H1 (cell line): ENCODE measurements around the gene BCL2L11.

Experiments used
- HDAC6 ChIP-seq: IDR thresholded peaks from one replicate; pipeline ENCODE4 v1.7.1; 2012; ENCODE audit warnings: low read depth, mild to moderate bottlenecking, inconsistent platforms, low read length, moderate library complexity
- MAFK ChIP-seq: IDR thresholded peaks from 2 replicates; pipeline ENCODE4 v1.6.1; 2012; ENCODE audit warnings: low read depth, mild to moderate bottlenecking, improper control_type of control experiment, low read length
- POLR2A ChIP-seq, 2 experiments: IDR thresholded peaks; 1 replicate in 1 of 2; 2 replicates in 1 of 2; pipeline ENCODE4 v1.6.1; 2011; ENCODE audit warnings: low read depth in 2 of 2, low read length in 2 of 2, mild to moderate bottlenecking in 2 of 2; ENCODE audit errors: control extremely low read depth in 1 of 2
- POLR2AphosphoS5 ChIP-seq: IDR thresholded peaks from 2 replicates; pipeline ENCODE4 v1.6.1; 2011; ENCODE audit warnings: low read depth, low read length
- SP1 ChIP-seq: IDR thresholded peaks from 2 replicates; pipeline ENCODE4 v1.6.1; 2011; ENCODE audit warnings: low read depth, low read length
- TBP ChIP-seq: IDR thresholded peaks from 2 replicates; pipeline ENCODE4 v1.6.1; 2011; ENCODE audit warnings: low read depth, low read length, improper control_type of control experiment
- TF ChIP-seq, protein P1 (sequence below), 3 experiments: IDR thresholded peaks; 1 replicate in 2 of 3; 2 replicates in 1 of 3; pipeline versions ENCODE4 v1.5.1 to v1.6.1; 2011; ENCODE audit warnings: low read length in 3 of 3, mild to moderate bottlenecking in 3 of 3, inconsistent platforms in 2 of 3, low read depth in 1 of 3, moderate library complexity in 1 of 3; ENCODE audit not compliant: insufficient read depth in 1 of 3; ENCODE audit errors: control extremely low read depth in 1 of 3

DNA sequence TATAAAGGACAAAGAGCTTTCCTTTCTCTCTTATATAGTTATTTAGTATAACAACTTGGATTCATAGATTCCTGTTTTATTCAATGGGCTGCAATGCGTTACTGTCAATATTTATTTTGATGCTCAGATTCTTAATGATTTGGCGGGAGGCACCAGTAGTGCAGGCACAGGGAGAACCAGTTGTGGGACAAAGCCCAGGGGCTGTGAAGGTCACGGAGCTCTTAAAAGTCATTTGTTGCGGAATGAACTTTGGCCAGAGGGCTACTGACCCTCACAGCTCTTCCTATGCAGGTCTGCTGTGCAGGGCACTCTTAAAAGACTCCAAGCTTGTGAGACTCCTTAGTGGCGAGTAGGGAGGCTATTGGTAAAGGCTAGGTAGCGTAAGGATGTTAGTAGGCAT is 34.0 kb downstream of the BCL2L11 start:
- no peak for TF ChIP-seq SP1
- TF ChIP-seq POLR2AphosphoS5 = no peak
- TF ChIP-seq, protein P1, sequence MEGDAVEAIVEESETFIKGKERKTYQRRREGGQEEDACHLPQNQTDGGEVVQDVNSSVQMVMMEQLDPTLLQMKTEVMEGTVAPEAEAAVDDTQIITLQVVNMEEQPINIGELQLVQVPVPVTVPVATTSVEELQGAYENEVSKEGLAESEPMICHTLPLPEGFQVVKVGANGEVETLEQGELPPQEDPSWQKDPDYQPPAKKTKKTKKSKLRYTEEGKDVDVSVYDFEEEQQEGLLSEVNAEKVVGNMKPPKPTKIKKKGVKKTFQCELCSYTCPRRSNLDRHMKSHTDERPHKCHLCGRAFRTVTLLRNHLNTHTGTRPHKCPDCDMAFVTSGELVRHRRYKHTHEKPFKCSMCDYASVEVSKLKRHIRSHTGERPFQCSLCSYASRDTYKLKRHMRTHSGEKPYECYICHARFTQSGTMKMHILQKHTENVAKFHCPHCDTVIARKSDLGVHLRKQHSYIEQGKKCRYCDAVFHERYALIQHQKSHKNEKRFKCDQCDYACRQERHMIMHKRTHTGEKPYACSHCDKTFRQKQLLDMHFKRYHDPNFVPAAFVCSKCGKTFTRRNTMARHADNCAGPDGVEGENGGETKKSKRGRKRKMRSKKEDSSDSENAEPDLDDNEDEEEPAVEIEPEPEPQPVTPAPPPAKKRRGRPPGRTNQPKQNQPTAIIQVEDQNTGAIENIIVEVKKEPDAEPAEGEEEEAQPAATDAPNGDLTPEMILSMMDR (IDR thresholded peaks at IDR 0.05; ENCODE audit: control extremely low read depth in 1 of 3, insufficient read depth in 1 of 3, low read depth in 1 of 3, low read length in 3 of 3) = no peak
- TF ChIP-seq POLR2A (IDR thresholded peaks at IDR 0.05; ENCODE audit: control extremely low read depth in 1 of 2, low read depth in 2 of 2, low read length in 2 of 2) = no peak
- no peak for TF ChIP-seq MAFK
- TF ChIP-seq HDAC6 = no peak
- no peak for TF ChIP-seq TBP
